ES-I3 (cell line): ENCODE data around the gene CD48.

Source experiments
- H3K36me3 ChIP-seq: 2 replicates; pipeline ENCODE4 v1.6.1; 2013; ENCODE audit warnings: mild to moderate bottlenecking, low read length, control low read depth, moderate library complexity; ENCODE audit not compliant: insufficient read depth
- H3K4me1 ChIP-seq: 2 replicates; pipeline ENCODE4 v1.6.1; 2013; ENCODE audit warnings: mild to moderate bottlenecking, control low read depth, low read length; ENCODE audit not compliant: insufficient read depth
- H3K9ac ChIP-seq: 2 replicates; pipeline ENCODE4 v1.6.1; 2013; ENCODE audit warnings: low read depth, mild to moderate bottlenecking, low read length, moderate library complexity
- H3K9me3 ChIP-seq: 2 replicates; pipeline ENCODE4 v1.6.1; 2013; ENCODE audit warnings: mild to moderate bottlenecking, low read length, moderate library complexity; ENCODE audit not compliant: control insufficient read depth, insufficient read depth

The CD48 gene

DNA sequence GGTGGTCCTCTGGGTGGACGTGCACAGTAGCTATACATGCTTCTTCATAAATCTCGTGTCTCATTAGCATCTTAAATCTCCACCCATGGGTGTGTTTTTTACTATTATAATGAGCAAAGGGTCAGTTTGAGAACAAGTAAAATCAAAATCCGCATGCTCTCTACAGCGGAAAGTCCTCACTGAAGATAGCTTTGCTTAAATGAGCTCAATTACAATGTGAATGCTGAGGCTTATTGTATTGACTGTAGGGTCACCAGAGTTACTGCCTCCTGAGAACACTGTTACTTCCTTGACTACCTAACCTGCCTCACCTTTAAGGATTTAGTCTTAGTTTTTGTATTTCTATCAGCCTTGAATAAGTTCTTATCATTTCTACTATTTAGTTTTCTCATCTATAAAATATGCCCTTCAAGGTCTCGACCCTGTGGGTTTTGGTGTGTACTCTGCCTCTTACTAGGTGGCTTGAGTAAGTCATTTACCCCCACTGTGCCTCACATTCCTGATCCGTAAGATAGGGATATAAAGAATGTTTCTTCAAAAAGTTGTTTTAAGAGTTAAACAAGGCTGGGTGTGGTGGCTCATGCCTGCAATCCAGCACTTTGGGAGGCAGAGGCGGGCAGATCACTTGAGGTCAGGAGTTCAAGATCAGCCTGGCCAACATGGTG is 35.3 kb upstream of the CD48 start:
- peaks cover 14% of the 10 kb centered on the region for H3K4me1 ChIP-seq
- H3K9me3 ChIP-seq, result no peaks in the 10 kb centered on the region
- H3K36me3 ChIP-seq, result no peaks in the 10 kb centered on the region
- no peak overlapping the region for H3K9ac ChIP-seq

DNA sequence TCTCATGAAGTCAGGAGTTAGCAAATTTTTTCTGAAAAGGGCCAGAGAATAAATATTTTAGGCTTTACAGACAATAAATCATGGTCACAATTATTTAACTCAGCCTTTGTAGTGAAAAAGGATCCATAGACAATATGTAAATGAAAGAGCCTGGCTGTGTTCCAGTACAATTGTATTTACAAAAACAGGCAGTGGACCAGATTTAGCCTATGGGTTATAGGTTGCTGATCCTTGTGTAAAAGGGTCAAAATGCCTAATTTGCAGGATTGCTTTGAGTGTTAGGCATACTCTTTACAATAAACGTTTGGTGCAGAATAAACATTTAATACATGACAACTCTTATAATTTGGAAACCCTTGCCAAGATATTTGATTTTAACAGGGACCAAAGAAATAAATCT is 33.9 kb upstream of the CD48 start:
- Histone ChIP-seq H3K4me1 (peaks cover 14% of the 10 kb centered on the region), H3K9me3 (no peaks in the 10 kb centered on the region), H3K36me3 (no peaks in the 10 kb centered on the region), H3K9ac (no peak overlapping the region)

DNA sequence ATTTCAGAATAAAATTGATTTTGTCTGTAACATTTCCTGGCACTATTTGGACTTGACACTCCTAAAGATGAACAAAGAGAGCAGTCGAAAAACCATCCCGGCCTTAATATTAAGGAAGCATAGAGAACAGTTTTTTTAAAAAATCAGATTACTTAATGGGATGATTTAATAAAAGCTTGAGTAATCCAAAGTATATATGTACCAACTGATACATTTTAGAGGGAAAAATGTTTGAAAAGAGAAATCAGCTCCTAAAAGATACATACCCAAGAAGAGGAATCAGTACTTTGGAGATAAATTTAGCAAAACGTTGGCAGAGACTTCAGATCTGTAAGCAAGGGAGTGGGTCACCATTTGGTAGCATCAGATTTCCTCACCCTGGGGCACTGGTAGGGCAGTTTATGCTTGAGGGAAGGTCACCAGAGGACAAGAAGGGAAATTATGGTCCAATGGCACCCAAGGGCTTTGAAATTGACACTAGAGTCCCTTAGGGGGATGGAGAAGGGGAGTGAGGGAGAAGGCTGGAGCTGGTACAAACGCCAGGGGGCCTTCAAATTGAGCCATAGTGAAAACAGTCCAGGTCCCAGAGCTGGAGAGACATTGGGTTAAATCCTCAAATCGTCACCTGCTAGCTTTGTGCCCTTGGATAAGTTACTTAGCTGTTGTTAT is 33.4 kb upstream of the CD48 start:
- H3K36me3 ChIP-seq, result no peaks in the 10 kb centered on the region
- H3K4me1 ChIP-seq, result peaks cover 14% of the 10 kb centered on the region
- H3K9me3 ChIP-seq, result no peaks in the 10 kb centered on the region
- no peak overlapping the region for H3K9ac ChIP-seq

DNA sequence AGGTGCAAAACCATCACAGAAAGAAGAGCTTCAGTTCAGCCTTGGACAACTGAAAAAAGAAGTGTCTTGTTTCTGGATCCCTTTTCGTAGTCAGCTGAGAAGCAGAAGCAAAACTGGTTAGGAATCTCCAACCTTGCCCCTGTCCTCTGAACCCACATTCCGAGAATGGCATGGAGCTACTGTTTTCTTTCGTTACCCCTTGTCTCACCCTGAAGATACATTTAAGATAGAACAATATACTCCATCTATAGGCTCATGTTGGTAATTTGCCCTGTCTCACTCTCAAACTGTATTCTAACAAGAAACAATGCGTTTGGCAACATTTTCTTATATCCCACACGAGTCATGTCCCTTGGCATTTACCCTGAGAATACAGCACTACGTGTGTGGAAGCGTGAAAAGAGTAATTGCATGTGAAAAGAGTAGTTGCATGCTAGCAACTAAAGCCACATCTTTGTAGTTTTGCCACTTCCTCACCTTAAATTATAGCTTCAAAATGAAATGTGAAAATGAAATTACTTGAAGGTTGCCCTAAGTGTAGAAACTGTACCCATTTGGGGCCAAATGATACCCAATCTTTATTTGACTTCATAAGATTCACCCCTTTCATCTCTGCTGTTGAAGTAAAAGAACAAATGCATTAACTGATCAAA is 32.7 kb upstream of the CD48 start:
- H3K36me3 ChIP-seq, result no peaks in the 10 kb centered on the region
- no peak overlapping the region for H3K9ac ChIP-seq
- peaks cover 14% of the 10 kb centered on the region for H3K4me1 ChIP-seq
- H3K9me3 ChIP-seq, result no peaks in the 10 kb centered on the region

DNA sequence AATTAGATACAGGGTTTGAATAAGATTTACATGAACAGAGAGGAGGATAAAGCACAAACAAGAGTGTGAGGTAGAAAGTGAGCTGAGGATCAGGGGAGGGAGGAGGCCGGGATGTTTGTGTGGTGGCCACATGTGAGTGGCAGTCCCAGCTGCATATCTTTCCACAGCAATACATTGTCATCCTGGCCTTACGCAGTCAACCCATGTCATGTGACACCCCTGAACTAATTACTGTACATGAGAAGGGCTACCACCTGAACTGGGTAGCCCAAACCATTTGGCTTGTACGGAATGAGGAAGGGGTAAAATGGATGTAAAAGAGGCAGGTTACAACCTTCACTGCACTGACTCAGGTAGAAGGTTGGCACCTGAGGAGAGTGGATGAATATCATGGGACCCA is 31.6 kb upstream of the CD48 start:
- no peaks in the 10 kb centered on the region for H3K36me3 ChIP-seq
- no peak overlapping the region for H3K9ac ChIP-seq
- H3K9me3 ChIP-seq, result no peaks in the 10 kb centered on the region
- peaks cover 14% of the 10 kb centered on the region for H3K4me1 ChIP-seq

DNA sequence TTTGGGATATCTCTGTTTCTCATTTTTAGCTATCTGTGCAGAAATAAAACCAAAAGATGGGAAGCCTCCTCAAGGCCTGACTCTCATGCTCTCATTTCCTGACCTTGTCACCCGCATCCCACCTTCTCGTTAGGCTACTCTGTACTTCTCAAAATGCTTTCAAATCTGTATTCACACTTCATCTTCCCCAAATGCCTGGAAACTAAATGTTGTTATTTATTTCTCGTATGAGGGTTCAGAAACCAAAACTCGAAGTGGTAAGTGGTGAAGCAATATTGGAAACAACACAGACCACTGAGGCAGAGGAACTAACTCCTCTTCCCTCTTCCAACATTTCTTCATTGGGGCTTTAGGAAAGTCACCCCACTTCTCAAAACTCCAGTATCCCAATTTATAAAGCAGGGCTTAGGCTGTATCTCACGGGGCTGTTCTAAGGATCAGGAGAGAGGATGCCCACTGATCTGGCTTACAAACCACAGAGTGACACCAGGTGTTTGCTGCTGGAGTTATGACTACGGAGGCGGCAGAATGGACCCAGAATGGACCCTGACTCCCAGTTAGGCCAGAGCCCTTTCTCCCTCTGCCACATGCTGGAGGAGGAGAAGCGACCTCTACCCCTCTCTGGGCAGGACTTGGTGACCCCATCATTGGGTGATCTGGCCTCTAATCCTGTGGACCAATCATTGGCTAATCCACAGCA is 31.0 kb upstream of the CD48 start:
- Histone ChIP-seq H3K4me1 (peaks cover 12% of the 10 kb centered on the region), H3K9ac (no peak overlapping the region), H3K36me3 (no peaks in the 10 kb centered on the region), H3K9me3 (no peaks in the 10 kb centered on the region)

DNA sequence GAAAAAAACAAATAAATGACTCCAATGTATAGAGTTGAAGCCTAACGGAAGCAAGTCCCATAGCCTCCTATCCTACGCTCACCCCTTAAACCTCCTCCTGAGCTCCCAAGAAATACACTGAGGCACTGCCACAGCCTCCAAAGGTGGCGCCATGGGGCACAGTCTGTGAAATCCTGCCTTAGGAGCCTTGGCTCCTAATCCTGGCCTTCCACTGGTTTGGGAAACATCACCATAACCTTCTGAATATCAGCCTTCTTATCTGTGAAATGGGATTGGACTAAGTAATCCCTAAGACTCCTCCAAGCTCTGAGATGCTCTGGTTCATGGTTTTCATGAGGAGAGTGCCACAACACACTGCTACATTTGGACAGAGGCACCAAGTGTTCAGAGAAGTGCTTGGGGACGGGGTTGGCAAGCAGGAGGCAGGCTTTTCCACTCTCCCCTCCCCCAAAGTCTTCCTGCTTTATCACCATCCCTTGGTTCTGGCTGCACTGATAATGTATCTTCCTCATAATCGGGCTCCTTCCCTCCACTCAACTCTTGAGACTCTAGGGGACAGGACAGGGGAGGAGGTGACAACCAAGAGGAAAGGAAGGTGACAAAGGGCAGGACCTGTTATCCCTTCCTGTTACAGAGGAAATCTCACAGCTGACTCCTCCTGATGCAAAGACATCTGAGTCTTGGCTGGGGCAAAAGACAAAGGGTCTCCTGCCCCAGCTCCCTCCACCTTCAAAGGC is 30.2 kb upstream of the CD48 start:
- H3K36me3 ChIP-seq, result no peaks in the 10 kb centered on the region
- H3K4me1 ChIP-seq, result peaks cover 4% of the 10 kb centered on the region
- no peaks in the 10 kb centered on the region; the same call in 1 of the 2 replicates for H3K9me3 ChIP-seq
- no peak overlapping the region for H3K9ac ChIP-seq

DNA sequence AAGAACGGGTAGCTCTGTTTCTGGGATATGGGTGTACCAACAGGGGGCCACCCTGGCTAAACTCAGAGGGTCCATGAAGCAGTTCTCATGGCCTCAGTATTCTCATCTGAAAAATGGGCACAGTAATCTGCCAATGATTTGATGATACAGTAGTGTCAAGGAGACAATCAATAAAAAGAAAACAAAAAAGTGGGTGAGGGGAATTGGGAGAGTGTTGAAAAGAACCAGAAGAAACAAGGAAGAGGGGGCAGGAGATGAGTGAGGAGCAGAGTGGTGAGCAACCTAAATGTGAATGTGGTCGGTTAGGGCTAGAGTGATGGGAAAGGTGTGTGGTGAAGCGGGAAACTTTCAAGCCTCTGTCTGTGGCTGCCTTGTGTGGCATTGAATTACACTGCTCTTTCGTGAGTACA is 29.5 kb upstream of the CD48 start:
- Histone ChIP-seq H3K9ac (no peak overlapping the region), H3K9me3 (no peaks in the 10 kb centered on the region; the same call in 1 of the 2 replicates), H3K36me3 (no peaks in the 10 kb centered on the region), H3K4me1 (no peaks in the 10 kb centered on the region)

DNA sequence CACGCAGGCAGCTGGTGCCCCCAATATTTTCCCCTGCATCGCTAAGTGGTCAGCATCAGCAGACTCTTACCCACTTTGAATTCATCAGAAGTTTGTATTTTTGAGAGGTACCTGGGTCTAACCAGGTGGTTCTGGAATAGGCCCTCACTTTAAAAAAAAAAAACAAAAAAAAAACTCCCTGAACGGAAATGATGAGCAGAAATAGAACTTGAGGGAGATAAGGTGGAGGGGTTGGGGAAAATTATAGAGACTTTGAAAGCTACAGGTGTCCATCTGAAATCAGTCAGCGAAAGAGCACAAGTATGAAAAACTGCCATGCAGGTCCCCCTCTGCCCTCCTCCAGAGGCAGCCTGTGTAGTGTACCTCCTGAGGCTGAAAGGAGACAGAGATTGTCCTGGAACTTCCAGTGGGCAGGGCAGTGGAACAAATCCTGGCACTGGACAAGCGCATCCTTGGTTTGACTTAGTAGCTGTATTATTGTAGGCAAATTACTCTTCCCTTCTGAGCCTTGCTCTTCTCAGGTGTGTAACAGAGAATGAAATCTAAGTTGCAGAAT is 28.6 kb upstream of the CD48 start:
- Histone ChIP-seq H3K9ac (no peak overlapping the region), H3K4me1 (no peaks in the 10 kb centered on the region)

DNA sequence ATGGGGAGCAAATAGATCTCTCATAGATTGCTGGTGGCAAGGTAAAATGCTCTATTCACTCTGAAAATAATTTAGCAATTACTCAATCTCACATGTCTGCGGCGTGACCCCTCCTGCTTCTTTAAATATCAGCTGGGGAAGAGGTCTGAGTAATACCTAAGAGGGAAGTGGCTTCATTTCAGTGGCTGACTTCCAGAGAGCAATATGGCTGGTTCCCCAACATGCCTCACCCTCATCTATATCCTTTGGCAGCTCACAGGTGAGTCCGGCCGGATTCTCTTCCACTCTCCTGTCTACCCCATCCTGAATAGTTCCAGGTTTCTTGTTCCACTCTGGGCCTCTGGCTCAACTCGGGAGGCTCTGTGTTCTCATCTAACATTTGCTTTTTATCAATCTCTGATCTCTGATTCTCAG is 27.5 kb upstream of the CD48 start, which contains the start of gene SLAMF7:
SLAMF7 (plus strand) TSS at position 150 of the 414 bp plus-strand sequence; CDS start at position 205, 55 bp downstream.
- Histone ChIP-seq H3K9me3 (peaks cover 4% of the 10 kb centered on the region), H3K4me1 (no peaks in the 10 kb centered on the region), H3K9ac (no peak within 1 kb of the TSS), H3K36me3 (no peaks in the 10 kb centered on the region)

More for the DNA sequence above, 28.6 kb upstream of the CD48 start:
- Histone ChIP-seq H3K9me3 (no peaks in the 10 kb centered on the region; the same call in none of the 2 replicates), H3K36me3 (no peaks in the 10 kb centered on the region)

DNA sequence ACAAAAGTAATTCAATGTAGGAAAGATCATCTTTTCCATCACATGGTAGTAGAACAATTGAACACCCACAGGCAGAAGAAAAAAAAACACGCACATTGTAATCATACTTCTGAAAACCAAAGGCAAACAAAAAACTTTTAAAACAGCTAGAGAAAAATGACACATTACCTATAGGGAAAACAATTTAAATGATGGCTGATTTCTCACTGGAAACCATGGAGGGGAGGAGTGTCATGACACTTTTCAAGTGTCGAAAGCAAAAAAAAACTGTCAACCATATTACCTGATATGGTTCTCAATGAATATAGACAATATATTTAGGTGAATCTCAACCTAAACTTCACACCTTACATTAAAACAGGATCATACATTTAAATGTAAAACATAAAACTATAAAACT is 26.6 kb upstream of the CD48 start:
- H3K9me3 ChIP-seq, result peaks cover 4% of the 10 kb centered on the region
- no peaks in the 10 kb centered on the region for H3K4me1 ChIP-seq
- H3K9ac ChIP-seq, result no peak overlapping the region
- H3K36me3 ChIP-seq, result no peaks in the 10 kb centered on the region

DNA sequence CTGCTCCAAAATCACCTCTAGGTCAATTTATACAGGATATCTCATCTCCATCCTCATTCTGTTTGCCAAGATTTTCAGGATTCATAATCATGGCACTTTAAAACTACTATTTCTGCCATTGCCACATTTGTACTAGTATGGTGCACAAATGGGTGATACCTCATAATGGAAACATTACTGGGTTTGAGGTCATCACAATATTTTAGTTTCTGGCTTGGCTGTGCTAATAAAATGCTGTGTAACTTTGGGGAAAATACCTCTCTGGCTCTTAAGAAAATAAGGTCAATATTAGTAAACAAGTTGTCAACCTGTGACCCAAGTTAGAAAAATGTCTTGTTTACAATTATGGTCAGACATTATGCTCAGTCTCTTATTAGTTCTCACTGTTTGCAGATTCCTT is 22.7 kb upstream of the CD48 start:
- no peak overlapping the region for H3K9ac ChIP-seq
- H3K36me3 ChIP-seq, result no peaks in the 10 kb centered on the region
- no peaks in the 10 kb centered on the region for H3K4me1 ChIP-seq
- H3K9me3 ChIP-seq, result peaks cover 4% of the 10 kb centered on the region

DNA sequence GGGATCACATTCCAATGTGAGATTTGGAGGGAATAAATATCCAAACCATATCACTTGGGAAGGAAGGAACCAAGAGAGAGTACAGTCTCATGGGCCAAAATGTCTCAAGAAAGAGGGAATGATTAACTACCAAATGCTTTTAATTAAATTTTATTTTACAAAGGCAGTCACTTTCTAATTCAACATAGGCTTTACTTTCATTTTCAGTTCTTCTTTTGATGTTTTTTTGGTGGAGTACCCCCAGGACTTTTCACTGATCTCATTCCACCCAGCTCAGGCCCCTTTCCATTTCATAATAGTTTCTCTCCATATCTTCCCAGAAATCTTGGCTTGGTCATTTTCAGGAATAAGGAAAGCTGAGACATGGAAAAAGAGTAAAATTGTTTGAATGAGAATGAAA is 22.3 kb upstream of the CD48 start:
- peaks cover 4% of the 10 kb centered on the region for H3K9me3 ChIP-seq
- no peak overlapping the region for H3K9ac ChIP-seq
- no peaks in the 10 kb centered on the region for H3K36me3 ChIP-seq
- no peaks in the 10 kb centered on the region for H3K4me1 ChIP-seq

DNA sequence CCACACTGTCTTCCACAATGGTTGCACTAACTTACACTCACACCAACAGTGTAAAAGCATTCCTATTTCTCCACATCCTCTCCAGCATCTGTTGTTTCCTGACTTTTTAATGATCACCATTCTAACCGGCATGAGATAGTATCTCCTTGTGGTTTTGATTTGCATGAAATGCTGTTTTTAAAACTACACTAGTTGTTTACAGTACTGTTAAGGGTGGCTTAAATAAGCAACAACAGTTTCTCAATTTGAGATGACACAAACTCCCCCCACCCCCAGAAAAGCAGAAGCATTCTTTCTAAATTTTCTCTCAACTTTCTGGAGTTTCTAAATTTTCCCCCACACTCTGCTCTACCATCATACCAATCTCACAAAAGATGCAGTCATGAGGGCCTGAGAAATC is 20.4 kb upstream of the CD48 start:
- Histone ChIP-seq H3K4me1 (peaks cover 3% of the 10 kb centered on the region; the same call in 1 of the 2 replicates), H3K9ac (no peak overlapping the region), H3K36me3 (no peaks in the 10 kb centered on the region), H3K9me3 (peaks cover 4% of the 10 kb centered on the region)
